Caco-2 (cell line): ENCODE measurements around the gene CEACAM18. TPM values are rescaled to one million over a fixed set of nuclear protein-coding genes. Genes with fewer than 3 reads are reported as not detected.

Experiments
- BruUV-seq: library from RNA; stranded (reverse); fragments of 400-500 nt; replicated peaks from 2 replicates; lab custom pipeline; 2021; lab: Mats Ljungman, UMichigan
- CTCF ChIA-PET: fragments of 300-600 bp; sonication (Branson Sonifier 250); formaldehyde crosslinking; loops from one replicate; lab custom pipeline; 2022; ENCODE audit warnings: antibody characterized with exemption; lab: Charles Lee
- POLR2A ChIA-PET: fragments of 300-600 bp; sonication (Branson Sonifier 250); formaldehyde crosslinking; loops from one replicate; lab custom pipeline; 2022; ENCODE audit warnings: antibody characterized with exemption; lab: Charles Lee
- DNase-seq, 2 experiments: peaks; one replicate each; pipeline versions ENCODE4 v3.0.0 to v3.0.0-alpha.2; 2020 to 2022
- H3K27me3 ChIP-seq: replicated peaks from 2 replicates; pipeline ENCODE4 v1.6.0; 2011; ENCODE audit warnings: low read length; ENCODE audit not compliant: control insufficient read depth, insufficient read depth
- H3K36me3 ChIP-seq: 2 replicates; pipeline ENCODE4 v1.5.1; 2011; ENCODE audit warnings: low read length; ENCODE audit not compliant: control insufficient read depth, insufficient read depth
- H3K4me1 ChIP-seq: fragments of 250-450 bp; sonication (Bioruptor Pico); 2 replicates; pipeline ENCODE4 v1.5.1; 2020; ENCODE audit warnings: mild to moderate bottlenecking
- H3K4me3 ChIP-seq: 2 replicates; pipeline ENCODE4 v1.5.1; 2011; ENCODE audit warnings: low read depth, mild to moderate bottlenecking, control low read depth, low read length
- H3K9me3 ChIP-seq: fragments of 250-450 bp; sonication (Bioruptor Pico); 2 replicates; pipeline ENCODE4 v1.5.1; 2020; ENCODE audit warnings: mild to moderate bottlenecking, moderate library complexity
- H3K27ac Mint-ChIP-seq: one replicate; pipeline ENCODE4 v1.8.0; 2022; ENCODE audit warnings: mixed read lengths; ENCODE audit not compliant: unreplicated experiment
- H3K27me3 Mint-ChIP-seq: one replicate; pipeline ENCODE4 v1.8.0; 2022; ENCODE audit warnings: mixed read lengths; ENCODE audit not compliant: insufficient read depth, unreplicated experiment
- H3K36me3 Mint-ChIP-seq: one replicate; pipeline ENCODE4 v1.8.0; 2022; ENCODE audit warnings: mild to moderate bottlenecking, mixed read lengths; ENCODE audit not compliant: insufficient read depth, unreplicated experiment
- H3K4me1 Mint-ChIP-seq: one replicate; pipeline ENCODE4 v1.8.0; 2022; ENCODE audit warnings: low read depth, mixed read lengths; ENCODE audit not compliant: unreplicated experiment
- H3K4me3 Mint-ChIP-seq: one replicate; pipeline ENCODE4 v1.8.0; 2022; ENCODE audit warnings: mild to moderate bottlenecking, moderate library complexity, mixed read lengths; ENCODE audit not compliant: unreplicated experiment
- H3K9me3 Mint-ChIP-seq: one replicate; pipeline ENCODE4 v1.8.0; 2022; ENCODE audit warnings: mixed read lengths; ENCODE audit not compliant: unreplicated experiment
- intact Hi-C: fragments of 100-400 bp; cut with micrococcal nuclease; formaldehyde crosslinking; loops from one replicate; pipeline ENCODE4 v1.10.0; 2022; ENCODE audit not compliant: unreplicated experiment
- total RNA-seq: library from RNA; stranded (reverse); gene quantifications from 2 replicates; pipeline ENCODE4 v1.2.3, GENCODE V29; 2022
- TF ChIP-seq, protein P1 (sequence below), 2 experiments: fragments of 200-600 bp in 1 of 2; IDR thresholded peaks; 1 replicate in 1 of 2; 2 replicates in 1 of 2; pipeline versions ENCODE4 v1.5.1 to v1.8.0; 2011 to 2022; ENCODE audit warnings: antibody characterized with exemption in 1 of 2, control low read depth in 1 of 2, inconsistent platforms in 1 of 2, low read depth in 1 of 2, low read length in 1 of 2, mild to moderate bottlenecking in 1 of 2, moderate library complexity in 1 of 2; ENCODE audit not compliant: insufficient read depth in 1 of 2, severe bottlenecking in 1 of 2, unreplicated experiment in 1 of 2

The CEACAM18 gene
- total RNA-seq, 1 experiment from 2014 or later = not detected

DNA sequence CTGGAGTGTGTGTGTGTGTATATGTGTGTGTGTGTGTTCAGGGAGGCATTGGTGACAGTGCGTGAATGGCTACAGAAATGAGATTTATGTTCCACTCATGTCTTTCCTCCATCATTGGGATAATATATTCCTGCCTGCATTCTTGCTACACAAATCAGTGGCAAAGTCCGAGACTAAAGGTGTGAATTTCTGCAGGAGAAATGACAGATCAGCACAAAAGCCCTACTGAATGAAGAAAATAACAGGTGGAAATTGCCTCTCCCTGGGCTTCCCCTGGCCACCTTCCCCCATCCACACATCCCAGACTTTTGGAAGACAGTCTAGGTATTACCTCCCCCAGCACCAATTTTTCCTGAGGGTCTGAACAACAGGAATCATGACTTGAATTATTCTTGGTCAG lies 43.0 kb downstream of the CEACAM18 start:
- Histone ChIP-seq H3K27me3 (no peaks in the 10 kb centered on the region; the same call in 1 of the 2 replicates), H3K9me3 (no peaks in the 10 kb centered on the region), H3K4me3 (no peak overlapping the region), H3K36me3 (no peaks in the 10 kb centered on the region), H3K4me1 (no peaks in the 10 kb centered on the region)
- DNase-seq = no peak
- Mint-ChIP-seq H3K27ac (no peak overlapping the region), H3K4me1 (no peaks in the 10 kb centered on the region), H3K36me3 (peaks cover 32% of the 10 kb centered on the region), H3K9me3 (peaks cover 21% of the 10 kb centered on the region), H3K4me3 (no peak overlapping the region), H3K27me3 (no peaks in the 10 kb centered on the region)
- intact Hi-C loops = no loop called here
- TF ChIP-seq, protein P1, sequence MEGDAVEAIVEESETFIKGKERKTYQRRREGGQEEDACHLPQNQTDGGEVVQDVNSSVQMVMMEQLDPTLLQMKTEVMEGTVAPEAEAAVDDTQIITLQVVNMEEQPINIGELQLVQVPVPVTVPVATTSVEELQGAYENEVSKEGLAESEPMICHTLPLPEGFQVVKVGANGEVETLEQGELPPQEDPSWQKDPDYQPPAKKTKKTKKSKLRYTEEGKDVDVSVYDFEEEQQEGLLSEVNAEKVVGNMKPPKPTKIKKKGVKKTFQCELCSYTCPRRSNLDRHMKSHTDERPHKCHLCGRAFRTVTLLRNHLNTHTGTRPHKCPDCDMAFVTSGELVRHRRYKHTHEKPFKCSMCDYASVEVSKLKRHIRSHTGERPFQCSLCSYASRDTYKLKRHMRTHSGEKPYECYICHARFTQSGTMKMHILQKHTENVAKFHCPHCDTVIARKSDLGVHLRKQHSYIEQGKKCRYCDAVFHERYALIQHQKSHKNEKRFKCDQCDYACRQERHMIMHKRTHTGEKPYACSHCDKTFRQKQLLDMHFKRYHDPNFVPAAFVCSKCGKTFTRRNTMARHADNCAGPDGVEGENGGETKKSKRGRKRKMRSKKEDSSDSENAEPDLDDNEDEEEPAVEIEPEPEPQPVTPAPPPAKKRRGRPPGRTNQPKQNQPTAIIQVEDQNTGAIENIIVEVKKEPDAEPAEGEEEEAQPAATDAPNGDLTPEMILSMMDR (IDR thresholded peaks at IDR 0.05; ENCODE audit: insufficient read depth in 1 of 2, low read depth in 1 of 2, low read length in 1 of 2, severe bottlenecking in 1 of 2, unreplicated experiment in 1 of 2) = no peak
- CTCF ChIA-PET = no interaction called here
- BruUV-seq = no TSS peak
- POLR2A ChIA-PET = no interaction called here

DNA sequence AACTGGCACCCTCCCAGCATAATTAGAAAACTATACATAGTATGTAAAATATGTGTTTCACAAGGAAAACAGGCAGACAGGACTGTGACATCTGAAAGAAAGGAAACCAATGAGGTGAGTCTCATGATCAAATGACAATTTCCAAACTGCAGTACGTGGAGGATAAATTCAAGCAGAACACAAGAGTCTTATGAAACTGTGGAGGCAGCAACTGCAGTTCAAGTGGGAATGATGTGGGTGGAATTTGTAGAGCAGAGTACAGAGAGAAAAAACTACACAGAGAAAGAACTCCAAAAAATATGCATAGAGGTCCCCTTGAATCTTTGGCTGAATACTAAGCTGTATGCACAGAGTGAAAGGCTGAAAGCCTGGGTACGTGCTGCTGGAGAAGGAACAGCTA lies 43.4 kb downstream of the CEACAM18 start:
- no peak for DNase-seq
- Mint-ChIP-seq H3K4me3 (no peak overlapping the region), H3K4me1 (no peaks in the 10 kb centered on the region), H3K27ac (no peak overlapping the region), H3K27me3 (no peaks in the 10 kb centered on the region), H3K9me3 (peaks cover 21% of the 10 kb centered on the region), H3K36me3 (peaks cover 32% of the 10 kb centered on the region)
- intact Hi-C loops = no loop called here
- Histone ChIP-seq H3K9me3 (no peaks in the 10 kb centered on the region), H3K36me3 (no peaks in the 10 kb centered on the region), H3K27me3 (no peaks in the 10 kb centered on the region; the same call in 1 of the 2 replicates), H3K4me1 (no peaks in the 10 kb centered on the region), H3K4me3 (no peak overlapping the region)
- TF ChIP-seq, protein P1 (IDR thresholded peaks at IDR 0.05; ENCODE audit: insufficient read depth in 1 of 2, low read depth in 1 of 2, low read length in 1 of 2, severe bottlenecking in 1 of 2, unreplicated experiment in 1 of 2) = no peak
- no TSS peak for BruUV-seq
- ChIA-PET POLR2A (no interaction called here), CTCF (no interaction called here)

DNA sequence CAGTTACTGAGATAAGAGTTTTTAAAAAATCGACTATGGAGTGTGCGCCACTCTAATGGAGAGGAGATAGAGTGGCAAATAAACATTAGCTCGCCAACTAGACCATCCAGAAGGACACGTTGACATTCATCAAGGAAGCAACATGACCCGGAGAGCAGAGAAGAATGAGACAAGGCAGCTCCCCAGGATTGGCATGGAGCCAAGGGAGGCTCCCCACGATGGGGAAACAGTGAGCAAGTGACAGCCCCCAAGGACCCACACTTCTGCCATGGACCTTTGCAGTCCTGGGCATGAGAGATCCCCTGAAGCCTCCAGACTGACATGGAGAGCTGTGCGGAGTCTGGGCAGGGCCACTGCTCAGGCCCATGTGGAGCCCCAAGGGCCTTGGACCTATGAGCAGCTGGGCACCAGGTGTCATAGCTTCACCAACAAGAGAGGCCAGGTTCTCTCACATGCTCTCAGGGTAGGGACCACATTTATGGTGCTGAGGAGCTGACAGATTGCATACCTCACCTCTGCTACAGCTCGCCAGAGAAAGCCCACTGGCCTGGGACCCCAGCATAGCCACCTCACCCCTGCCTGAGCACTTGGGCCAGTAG lies 46.4 kb downstream of the CEACAM18 start:
- intact Hi-C loops = no loop called here
- H3K4me3 Mint-ChIP-seq = no peak overlapping the region
- H3K27me3 Mint-ChIP-seq = no peaks in the 10 kb centered on the region
- H3K36me3 ChIP-seq = no peaks in the 10 kb centered on the region
- H3K9me3 ChIP-seq = no peaks in the 10 kb centered on the region
- no peak overlapping the region for H3K27ac Mint-ChIP-seq
- H3K9me3 Mint-ChIP-seq = no peaks in the 10 kb centered on the region
- ChIA-PET CTCF (no interaction called here), POLR2A (no interaction called here)
- TF ChIP-seq, protein P1 (IDR thresholded peaks at IDR 0.05; ENCODE audit: insufficient read depth in 1 of 2, low read depth in 1 of 2, low read length in 1 of 2, severe bottlenecking in 1 of 2, unreplicated experiment in 1 of 2) = no peak
- no TSS peak for BruUV-seq
- no peaks in the 10 kb centered on the region for H3K4me1 ChIP-seq
- no peak overlapping the region for H3K4me3 ChIP-seq
- peaks cover 14% of the 10 kb centered on the region for H3K36me3 Mint-ChIP-seq
- no peaks in the 10 kb centered on the region; the same call in 1 of the 2 replicates for H3K27me3 ChIP-seq
- no peaks in the 10 kb centered on the region for H3K4me1 Mint-ChIP-seq
- no peak for DNase-seq
